Epithelial cell of proximal tubule (primary cell): ENCODE measurements around the gene TMEM94. TPM values are rescaled to one million over a fixed set of nuclear protein-coding genes. Genes with fewer than 3 reads are reported as not detected.

Experiments used
- DNase-seq: peaks from one replicate; pipeline ENCODE4 v3.0.0-alpha.2; 2011; ENCODE audit warnings: low read depth
- H3K4me3 ChIP-seq: 2 replicates; pipeline ENCODE4 v1.5.1; 2011; ENCODE audit warnings: low read depth, mild to moderate bottlenecking, low read length
- CTCF ChIP-seq: conservative IDR thresholded peaks from 2 replicates; pipeline ENCODE4 v1.5.1; 2012; ENCODE audit warnings: low read depth, mild to moderate bottlenecking, low read length
- total RNA-seq: library from RNA; depleted of rRNA; stranded (reverse); fragments of >200 nt; gene quantifications from 2 replicates; pipeline ENCODE4 v1.2.3, GENCODE V29; 2015

TMEM94 gene
- total RNA-seq, 1 donor from 2014 or later: 65.3 TPM

- DNase-seq: no peak
- peak overlapping the region; percentile 15 for H3K4me3 ChIP-seq
- TF ChIP-seq CTCF: no peak
Measured at GRCh38 chr17:75544250-75544649, 87.8 kb downstream of the TMEM94 start.

- DNase-seq: no peak
- H3K4me3 ChIP-seq: no peak overlapping the region
- TF ChIP-seq CTCF: no peak
Measured at GRCh38 chr17:75546181-75546580, 89.7 kb downstream of the TMEM94 start.

GRCh38 chr17:75547091-75547490 is 90.7 kb downstream of the TMEM94 start:
- no peak for TF ChIP-seq CTCF
- no peak for DNase-seq
- no peak overlapping the region for H3K4me3 ChIP-seq

- H3K4me3 ChIP-seq: no peak overlapping the region
- no peak for TF ChIP-seq CTCF
Measured at GRCh38 chr17:75548813-75549212, 92.4 kb downstream of the TMEM94 start.

More at GRCh38 chr17:75548813-75549212, 92.4 kb downstream of the TMEM94 start:
- DNase-seq: no peak

Other genes with a start within 250 kb of the TMEM94 start
- 15.3 and 19.5 TPM in 2 replicates for gene GGA3, start 195.0 kb upstream of the TMEM94 start, total RNA-seq
- gene MRPS7, start 194.8 kb upstream of the TMEM94 start, total RNA-seq: 91.2 and 95.6 TPM in 2 replicates
- gene MIF4GD, start 185.4 kb upstream of the TMEM94 start, total RNA-seq: 19.1 and 26.5 TPM in 2 replicates
- gene SLC25A19, start 167.2 kb upstream of the TMEM94 start, total RNA-seq: 10.5 and 25.7 TPM in 2 replicates
- 77.5 and 82.8 TPM in 2 replicates for gene GRB2, start 51.0 kb upstream of the TMEM94 start, total RNA-seq
- 9.5 and 12.2 TPM in 2 replicates for gene CASKIN2, start 58.9 kb downstream of the TMEM94 start, total RNA-seq
- gene TSEN54, start 59.9 kb downstream of the TMEM94 start, total RNA-seq: 24.0 and 41.7 TPM in 2 replicates
- 37.0 and 64.7 TPM in 2 replicates for gene LLGL2, start 69.1 kb downstream of the TMEM94 start, total RNA-seq
- 0.36 and 5.4 TPM in 2 replicates for gene MYO15B, start 131.2 kb downstream of the TMEM94 start, total RNA-seq
- 0.63 and 0.94 TPM in 2 replicates for gene SMIM5, start 176.8 kb downstream of the TMEM94 start, total RNA-seq
- 20.0 and 25.7 TPM in 2 replicates for gene RECQL5, start 210.5 kb downstream of the TMEM94 start, total RNA-seq
- 95.8 and 107 TPM in 2 replicates for gene SAP30BP, start 210.7 kb downstream of the TMEM94 start, total RNA-seq